Measurements from ENCODE around the gene B3GAT3.

DNA sequence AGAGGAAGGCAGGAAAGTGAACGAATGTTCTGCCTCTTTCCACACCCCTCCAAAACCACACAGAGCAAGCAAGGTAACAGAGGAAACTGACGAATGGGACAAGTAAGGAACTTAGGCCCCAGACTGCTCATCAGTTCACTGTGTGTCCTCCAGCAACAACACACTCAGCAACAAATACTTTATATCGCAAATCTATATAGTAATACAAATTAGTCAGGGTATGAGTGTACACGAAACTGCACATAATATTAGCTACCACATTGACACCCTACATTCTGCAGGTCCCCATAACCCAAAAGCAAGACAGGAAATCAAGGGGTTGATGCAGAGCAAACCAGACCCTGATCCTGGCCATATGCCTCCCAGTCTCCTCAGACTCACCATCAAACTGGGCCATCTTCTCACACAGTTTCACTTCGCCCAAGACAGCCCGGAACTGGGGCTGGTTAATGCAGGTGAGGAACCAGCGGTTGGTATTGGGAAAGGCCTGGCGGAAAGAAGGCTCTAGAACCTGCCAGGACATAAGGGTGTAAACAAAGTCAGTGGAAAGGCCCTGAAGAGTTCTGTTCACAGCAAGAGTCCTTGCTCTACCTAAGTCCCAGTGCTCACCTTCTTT is 54.7 kb downstream of the B3GAT3 start:
- TF ChIP-seq, protein P1, sequence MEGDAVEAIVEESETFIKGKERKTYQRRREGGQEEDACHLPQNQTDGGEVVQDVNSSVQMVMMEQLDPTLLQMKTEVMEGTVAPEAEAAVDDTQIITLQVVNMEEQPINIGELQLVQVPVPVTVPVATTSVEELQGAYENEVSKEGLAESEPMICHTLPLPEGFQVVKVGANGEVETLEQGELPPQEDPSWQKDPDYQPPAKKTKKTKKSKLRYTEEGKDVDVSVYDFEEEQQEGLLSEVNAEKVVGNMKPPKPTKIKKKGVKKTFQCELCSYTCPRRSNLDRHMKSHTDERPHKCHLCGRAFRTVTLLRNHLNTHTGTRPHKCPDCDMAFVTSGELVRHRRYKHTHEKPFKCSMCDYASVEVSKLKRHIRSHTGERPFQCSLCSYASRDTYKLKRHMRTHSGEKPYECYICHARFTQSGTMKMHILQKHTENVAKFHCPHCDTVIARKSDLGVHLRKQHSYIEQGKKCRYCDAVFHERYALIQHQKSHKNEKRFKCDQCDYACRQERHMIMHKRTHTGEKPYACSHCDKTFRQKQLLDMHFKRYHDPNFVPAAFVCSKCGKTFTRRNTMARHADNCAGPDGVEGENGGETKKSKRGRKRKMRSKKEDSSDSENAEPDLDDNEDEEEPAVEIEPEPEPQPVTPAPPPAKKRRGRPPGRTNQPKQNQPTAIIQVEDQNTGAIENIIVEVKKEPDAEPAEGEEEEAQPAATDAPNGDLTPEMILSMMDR (IDR thresholded peaks at IDR 0.05), result no peak
- no peak for TF ChIP-seq POLR2AphosphoS5 (IDR thresholded peaks at IDR 0.05)
- no peak for TF ChIP-seq POLR2A (IDR thresholded peaks at IDR 0.05)
- TF ChIP-seq EP300 (IDR thresholded peaks at IDR 0.05), result no peak
